Brain microvascular endothelial cell (primary cell): Measurements from ENCODE around the gene TMEM126B.

Experiments
- DNase-seq: peaks from one replicate; pipeline ENCODE4 v3.0.0-alpha.2; 2020
- H3K27ac ChIP-seq: fragments of 250-450 bp; sonication (Bioruptor Pico); 2 replicates; pipeline ENCODE4 v1.5.1; 2020; ENCODE audit warnings: mild to moderate bottlenecking, moderate library complexity
- H3K27me3 ChIP-seq: fragments of 250-450 bp; sonication (Bioruptor Pico); replicated peaks from 2 replicates; pipeline ENCODE4 v1.5.1; 2020; ENCODE audit warnings: mild to moderate bottlenecking
- H3K36me3 ChIP-seq: fragments of 250-450 bp; sonication (Bioruptor Pico); replicated peaks from 2 replicates; pipeline ENCODE4 v1.5.1; 2020; ENCODE audit warnings: mild to moderate bottlenecking
- H3K4me3 ChIP-seq: 2 replicates; pipeline ENCODE4 v1.5.1; 2011; ENCODE audit warnings: low read depth, mild to moderate bottlenecking, control low read depth, low read length, moderate library complexity
- CTCF ChIP-seq: IDR thresholded peaks from 2 replicates; pipeline ENCODE4 v1.5.1; 2011; ENCODE audit warnings: low read depth, mild to moderate bottlenecking, moderate library complexity, low read length, control low read depth, inconsistent platforms; ENCODE audit errors: missing control alignments
- in situ Hi-C: cut with HindIII; loops from 2 replicates; pipeline ENCODE4 v1.10.0; 2017; ENCODE audit warnings: low sequenced_read_pairs, low pct_ligation_motif_present

TMEM126B gene

GRCh38 chr11:85656777-85657176 lies 28.4 kb downstream of the TMEM126B start:
- Histone ChIP-seq H3K36me3 (peaks cover 15% of the 10 kb centered on the region), H3K27me3 (no peaks in the 10 kb centered on the region), H3K27ac (no peak overlapping the region), H3K4me3 (no peak overlapping the region)
- in situ Hi-C loops = no loop called here
- no peak for TF ChIP-seq CTCF
- no peak for DNase-seq

GRCh38 chr11:85658180-85658579 lies 29.8 kb downstream of the TMEM126B start:
- Histone ChIP-seq H3K27ac (no peak overlapping the region), H3K4me3 (no peak overlapping the region), H3K36me3 (peaks cover 15% of the 10 kb centered on the region), H3K27me3 (no peaks in the 10 kb centered on the region)
- in situ Hi-C loops = no loop called here
- TF ChIP-seq CTCF = no peak
- no peak for DNase-seq

GRCh38 chr11:85661972-85662664 lies 33.7 kb downstream of the TMEM126B start:
- in situ Hi-C loops = no loop called here

GRCh38 chr11:85663080-85663752 lies 34.8 kb downstream of the TMEM126B start:
- TF ChIP-seq CTCF = no peak
- in situ Hi-C loops = no loop called here

More at GRCh38 chr11:85661972-85662664, 33.7 kb downstream of the TMEM126B start:
- Histone ChIP-seq H3K36me3 (peaks cover 6% of the 10 kb centered on the region), H3K27me3 (no peaks in the 10 kb centered on the region), H3K4me3 (peak overlapping the region; percentile 97), H3K27ac (no peak overlapping the region)
- DNase-seq = no peak
- no peak for TF ChIP-seq CTCF

GRCh38 chr11:85663753-85664614 lies 35.6 kb downstream of the TMEM126B start:
- peak; percentile 63 for TF ChIP-seq CTCF
- Histone ChIP-seq H3K27ac (peak overlapping the region; percentile 93), H3K36me3 (no peaks in the 10 kb centered on the region), H3K4me3 (peak overlapping the region; percentile 97), H3K27me3 (no peaks in the 10 kb centered on the region)
- in situ Hi-C loops = no loop called here
- DNase-seq = peak; percentile 34

More at GRCh38 chr11:85663080-85663752, 34.8 kb downstream of the TMEM126B start:
- H3K36me3 ChIP-seq = peaks cover 4% of the 10 kb centered on the region
- DNase-seq = no peak
- H3K27ac ChIP-seq = no peak overlapping the region
- H3K4me3 ChIP-seq = peak overlapping the region; percentile 97
- no peaks in the 10 kb centered on the region for H3K27me3 ChIP-seq
